H7 (cell line): Measurements from ENCODE around the gene CIC. TPM values are rescaled to one million over a fixed set of nuclear protein-coding genes. Genes with fewer than 3 reads are reported as not detected.

ENCODE experiments used
- DNase-seq: peaks from one replicate; pipeline ENCODE4 v3.0.0; 2012
- H3K27me3 ChIP-seq: 2 replicates; pipeline ENCODE4 v1.6.0; 2011; ENCODE audit warnings: mild to moderate bottlenecking, low read length; ENCODE audit not compliant: control insufficient read depth, insufficient read depth
- H3K36me3 ChIP-seq: replicated peaks from 2 replicates; pipeline ENCODE4 v1.5.1; 2011; ENCODE audit warnings: low read length; ENCODE audit not compliant: control insufficient read depth, insufficient read depth
- H3K4me3 ChIP-seq: 2 replicates; pipeline ENCODE4 v1.5.1; 2011; ENCODE audit warnings: low read depth, mild to moderate bottlenecking, control low read depth, low read length, moderate library complexity; ENCODE audit not compliant: insufficient read depth
- total RNA-seq: library from RNA; depleted of rRNA; stranded (reverse); fragments of >200 nt; shearing (Covaris generic); gene quantifications from 2 replicates; pipeline ENCODE4 v1.2.3, GENCODE V29; 2014; rRNA removed

Gene CIC
- 16.1 and 20.1 TPM in 2 replicates for total RNA-seq

DNA sequence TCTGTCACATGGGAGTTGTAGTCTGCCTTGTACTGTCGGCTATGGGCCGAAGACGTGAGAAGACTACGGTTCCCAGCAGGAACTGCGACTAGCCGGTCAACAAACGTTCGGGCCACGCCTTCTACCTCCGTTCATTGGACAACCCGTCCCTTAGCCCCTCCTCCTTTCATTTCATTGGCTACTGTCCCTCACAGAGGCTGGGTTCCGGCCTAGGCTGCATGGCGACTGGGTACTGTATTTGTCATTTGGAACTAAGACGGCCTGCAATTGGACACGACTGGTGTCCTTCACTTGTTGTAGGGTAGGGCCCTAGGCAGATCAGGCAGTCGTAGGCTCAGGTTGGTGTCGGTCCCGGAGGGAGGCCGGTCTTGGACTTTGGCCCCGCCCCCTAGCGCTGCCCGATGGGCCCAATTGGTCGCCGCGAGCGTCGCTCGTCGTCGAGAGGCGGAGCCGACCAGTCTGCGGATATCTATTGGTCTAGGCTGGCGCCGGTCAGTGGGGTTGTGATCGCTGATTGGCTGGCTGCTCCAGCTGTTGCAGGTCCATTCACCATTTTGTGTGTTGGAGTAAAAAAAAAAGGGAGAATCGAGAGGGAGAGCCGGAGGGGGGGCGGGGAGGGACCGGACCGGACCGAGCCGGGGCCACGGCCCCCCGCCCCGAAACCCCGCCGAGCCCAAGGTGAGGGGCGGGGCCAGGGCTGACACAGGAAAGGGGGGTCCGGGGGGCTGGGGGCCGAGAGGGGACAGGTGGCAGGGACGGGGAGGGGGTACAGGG, at the start of gene CIC:
Gene CIC, plus strand, starts transcription at position 549 of the 774 bp plus-strand sequence. CDS start 2,532 bp downstream, outside the sequence.
- Histone ChIP-seq H3K27me3 (no peaks in the 10 kb centered on the region), H3K4me3 (peak within 1 kb of the TSS; percentile 66), H3K36me3 (no peaks in the 10 kb centered on the region; the same call in 1 of the 2 replicates)
- DNase-seq, result peak; percentile 99

DNA sequence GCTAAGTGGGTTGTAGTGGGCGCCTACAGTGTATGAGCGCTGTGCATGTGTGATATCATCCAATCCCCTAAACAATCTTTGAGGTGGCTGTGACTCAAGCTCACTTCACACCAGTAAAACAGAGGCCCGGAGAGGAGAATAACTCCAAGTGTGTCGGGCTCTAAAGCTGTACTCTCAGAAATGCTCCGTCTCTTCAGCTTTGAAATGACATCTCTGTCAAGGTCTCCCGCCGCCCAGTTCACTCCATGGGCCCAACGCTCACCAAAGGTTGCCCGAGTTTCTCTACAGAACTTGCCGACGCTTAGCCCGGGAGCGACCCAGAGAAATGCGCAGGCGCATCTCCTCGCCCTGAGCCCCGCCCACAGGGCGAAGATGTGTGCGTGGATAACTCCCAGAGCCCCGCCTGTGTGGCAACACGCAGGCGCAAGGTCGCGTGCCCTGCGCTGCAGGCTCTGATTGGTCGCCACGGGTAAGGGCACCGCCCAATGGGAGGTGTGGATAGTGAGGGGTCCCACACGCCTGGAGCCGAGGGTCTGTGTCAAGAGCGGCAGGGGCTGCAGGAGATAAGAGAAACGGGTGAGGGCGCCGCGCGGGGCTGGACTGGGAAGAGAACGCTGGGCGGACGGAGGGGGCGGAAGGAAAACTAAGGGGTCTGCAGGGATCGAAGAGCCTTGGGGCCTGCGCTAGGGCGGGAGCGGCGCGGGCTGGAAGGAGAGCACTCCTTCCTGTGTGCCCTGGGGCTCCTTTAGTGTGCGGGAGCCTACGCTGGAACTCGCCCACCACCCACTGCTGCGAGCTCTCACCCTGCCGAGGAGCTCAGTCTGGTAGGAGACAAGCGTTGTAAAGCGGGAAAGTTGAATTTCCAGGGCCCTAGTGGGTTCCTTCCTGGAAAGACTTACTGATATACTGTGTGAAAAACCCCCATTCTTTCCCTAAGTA, 49.0 kb upstream of the CIC start, which contains the start of gene ZNF526:
Gene ZNF526, plus strand, starts transcription at position 501 of the 939 bp plus-strand sequence. CDS start 4,092 bp downstream, outside the sequence.
- Histone ChIP-seq H3K36me3 (peaks cover 10% of the 10 kb centered on the region), H3K27me3 (no peaks in the 10 kb centered on the region), H3K4me3 (peak within 1 kb of the TSS; percentile 92)
- peak; percentile 100 for DNase-seq

- DNase-seq, result no peak
- H3K36me3 ChIP-seq, result peaks cover 10% of the 10 kb centered on the region
- H3K27me3 ChIP-seq, result no peaks in the 10 kb centered on the region
- peak overlapping the region; percentile 92 for H3K4me3 ChIP-seq
Observed at GRCh38 chr19:42220751-42221097, 48.3 kb upstream of the CIC start.

GRCh38 chr19:42224940-42225717, 43.9 kb upstream of the CIC start:
- peaks cover 25% of the 10 kb centered on the region for H3K36me3 ChIP-seq
- no peak for DNase-seq
- no peak overlapping the region for H3K4me3 ChIP-seq
- H3K27me3 ChIP-seq, result no peaks in the 10 kb centered on the region

- H3K4me3 ChIP-seq, result no peak overlapping the region
- DNase-seq, result no peak
- peaks cover 26% of the 10 kb centered on the region for H3K36me3 ChIP-seq
- no peaks in the 10 kb centered on the region for H3K27me3 ChIP-seq
Observed at GRCh38 chr19:42225718-42226292, 43.2 kb upstream of the CIC start.

DNA sequence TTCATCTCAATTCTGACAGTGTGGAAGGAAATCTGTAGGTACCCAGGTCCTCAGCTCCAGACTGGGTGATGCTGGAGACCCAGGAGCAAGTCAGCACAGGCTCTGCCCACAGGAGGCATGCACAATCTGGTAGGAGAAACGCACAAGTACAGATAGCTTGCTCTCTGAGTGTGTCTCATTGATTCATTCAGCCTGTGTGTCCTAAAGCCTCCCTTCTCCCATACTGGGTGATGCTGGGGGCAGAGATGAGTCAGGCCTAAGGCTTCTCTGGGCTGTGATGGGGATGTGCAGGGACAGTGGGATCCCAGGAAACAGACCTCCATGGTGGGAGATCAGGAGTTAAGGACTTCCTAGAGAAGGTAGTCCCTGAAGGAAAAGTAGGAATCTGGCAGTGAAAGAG, 42.2 kb upstream of the CIC start:
- DNase-seq, result no peak
- Histone ChIP-seq H3K36me3 (peaks cover 29% of the 10 kb centered on the region), H3K27me3 (no peaks in the 10 kb centered on the region), H3K4me3 (no peak overlapping the region)

DNA sequence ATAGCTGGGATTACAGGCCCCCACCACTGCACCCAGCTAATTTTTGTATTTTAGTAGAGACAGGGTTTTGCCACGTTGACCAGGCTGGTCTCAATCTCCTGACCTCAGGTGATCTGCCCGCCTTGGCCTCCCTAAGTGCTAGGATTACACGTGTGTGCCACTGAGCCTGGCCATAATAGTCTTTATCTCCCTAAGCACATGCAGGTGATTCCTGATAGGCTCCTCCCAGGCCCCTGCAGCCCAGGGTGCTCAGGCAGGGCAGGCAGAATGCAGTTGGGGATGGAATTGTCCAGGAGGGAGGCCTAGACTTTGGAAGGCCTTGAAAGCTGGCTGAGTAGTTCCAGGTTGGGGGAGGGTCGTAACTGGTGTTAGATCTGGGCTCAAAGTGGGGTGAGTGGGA, 40.4 kb upstream of the CIC start:
- Histone ChIP-seq H3K27me3 (no peaks in the 10 kb centered on the region), H3K36me3 (peaks cover 41% of the 10 kb centered on the region), H3K4me3 (no peak overlapping the region)
- DNase-seq, result no peak

- Histone ChIP-seq H3K27me3 (no peaks in the 10 kb centered on the region), H3K4me3 (no peak overlapping the region), H3K36me3 (peaks cover 45% of the 10 kb centered on the region)
- DNase-seq, result peak; percentile 65
Observed at GRCh38 chr19:42229301-42229854, 39.7 kb upstream of the CIC start.

DNA sequence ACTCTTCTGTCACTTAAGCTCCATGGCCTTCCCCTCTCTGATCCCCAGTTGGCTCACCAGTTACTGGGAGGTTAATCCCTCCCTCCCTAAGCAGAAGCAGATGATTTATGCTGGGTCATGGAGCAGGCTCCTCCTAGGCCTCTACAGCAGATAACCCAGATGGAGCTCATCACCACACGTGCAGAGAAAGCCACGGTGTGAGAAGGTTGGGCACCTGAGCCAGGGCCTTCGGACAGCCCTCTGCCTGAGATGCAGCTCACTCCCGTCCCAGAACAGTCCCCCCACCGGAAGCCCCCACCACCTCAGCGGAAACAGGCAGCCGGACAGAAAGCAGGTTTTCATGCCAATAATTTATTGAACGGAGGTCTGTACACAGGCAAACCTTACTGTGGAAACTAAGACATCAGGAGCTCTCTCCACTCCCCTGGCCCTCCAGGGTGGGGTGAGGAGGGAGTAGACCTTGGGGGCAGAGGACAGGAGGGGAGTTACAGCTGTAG, 39.1 kb upstream of the CIC start:
- Histone ChIP-seq H3K36me3 (peaks cover 41% of the 10 kb centered on the region), H3K27me3 (no peaks in the 10 kb centered on the region), H3K4me3 (no peak overlapping the region)
- DNase-seq, result no peak

DNA sequence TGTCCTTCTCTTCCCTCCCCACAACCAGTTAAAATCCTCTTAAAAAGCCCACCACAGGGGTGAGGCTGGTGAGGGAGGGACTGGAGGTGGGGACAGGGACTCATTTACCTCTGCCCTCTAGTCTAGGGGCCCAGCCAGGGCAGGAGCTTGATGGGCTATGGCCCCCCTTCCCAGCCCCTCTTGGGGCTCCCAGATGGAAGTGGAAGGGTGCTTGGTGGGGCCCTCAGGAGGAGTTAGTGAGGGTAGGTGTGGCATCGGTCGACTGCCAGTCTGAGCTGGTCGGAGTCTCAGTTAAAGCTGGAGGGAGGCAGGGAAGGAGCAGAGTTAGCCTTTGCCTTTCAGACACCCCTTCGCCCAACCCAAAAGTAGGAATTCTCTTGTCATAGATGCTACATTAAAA, 38.5 kb upstream of the CIC start:
- Histone ChIP-seq H3K27me3 (no peaks in the 10 kb centered on the region), H3K4me3 (no peak overlapping the region), H3K36me3 (peaks cover 40% of the 10 kb centered on the region)
- DNase-seq, result no peak

DNA sequence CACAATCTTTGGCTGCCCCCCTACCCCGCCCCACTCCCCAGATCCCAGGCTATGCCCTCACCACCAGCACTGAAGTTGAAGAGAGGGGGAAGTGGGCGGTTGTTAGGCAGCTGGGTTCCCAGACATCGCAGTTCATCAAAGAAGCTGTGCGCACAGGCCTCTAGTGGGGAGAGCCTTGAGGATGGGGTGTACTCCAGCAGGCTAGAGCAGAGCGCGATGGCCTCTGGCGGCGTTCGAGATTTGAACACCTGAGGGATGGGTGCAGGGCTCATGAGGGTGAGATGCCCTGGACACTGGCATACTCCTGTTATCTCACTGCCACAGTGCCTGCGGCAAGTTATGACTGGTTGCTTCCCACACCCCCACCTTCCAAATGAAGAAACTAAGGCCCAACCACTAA, 36.6 kb upstream of the CIC start:
- peaks cover 36% of the 10 kb centered on the region for H3K36me3 ChIP-seq
- H3K4me3 ChIP-seq, result no peak overlapping the region
- no peak for DNase-seq
- H3K27me3 ChIP-seq, result no peaks in the 10 kb centered on the region

DNA sequence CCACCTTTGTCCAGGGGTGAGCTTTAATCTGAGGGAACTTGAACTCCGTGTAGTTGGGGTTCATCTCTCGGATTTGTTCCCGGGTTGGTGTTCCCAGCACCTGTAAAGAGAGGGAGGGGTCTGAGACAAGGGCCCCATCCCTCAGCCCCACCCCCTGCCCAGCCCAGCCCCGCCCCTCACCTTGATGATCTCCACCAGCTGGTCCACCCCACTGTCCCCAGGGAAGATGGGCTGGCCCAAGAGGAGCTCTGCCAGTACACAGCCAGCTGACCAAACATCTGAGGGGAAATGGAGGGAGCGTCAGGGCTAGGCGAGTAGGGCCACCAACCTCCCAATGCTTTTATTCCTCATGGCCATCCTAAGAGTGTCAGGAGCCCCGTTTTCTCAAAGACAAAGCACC, 35.9 kb upstream of the CIC start:
- H3K4me3 ChIP-seq, result no peak overlapping the region
- H3K36me3 ChIP-seq, result peaks cover 36% of the 10 kb centered on the region
- DNase-seq, result peak; percentile 79

DNA sequence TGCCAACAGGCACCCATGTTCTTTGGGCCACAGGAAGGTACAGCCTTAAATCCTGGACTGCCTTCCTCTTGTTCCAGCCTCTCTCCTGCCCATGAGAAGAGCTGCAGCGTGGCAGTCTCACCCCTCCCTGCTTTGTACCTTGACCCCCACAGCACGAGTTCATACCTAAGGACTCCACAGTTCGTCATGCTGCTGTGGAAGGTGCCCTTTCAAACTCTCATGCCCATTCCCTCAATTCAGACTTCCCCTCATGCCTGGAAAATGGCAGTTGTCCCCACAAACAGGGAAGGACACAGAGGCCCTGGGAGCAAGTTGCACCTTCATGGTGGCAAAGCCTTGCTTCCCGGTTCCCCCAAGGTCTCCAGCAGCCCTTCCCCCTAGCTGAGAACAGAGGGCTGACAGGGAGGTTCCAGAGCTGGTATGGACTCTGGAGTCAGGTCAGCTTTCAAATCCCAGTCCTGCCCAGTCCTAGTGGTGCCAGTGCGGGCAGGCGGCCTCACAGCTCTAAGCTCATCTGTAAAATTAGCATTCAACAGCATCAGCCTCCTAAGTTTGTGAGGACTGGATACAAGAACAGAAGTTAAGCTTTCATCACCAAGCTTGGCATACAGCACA, 35.3 kb upstream of the CIC start:
- DNase-seq, result no peak
- Histone ChIP-seq H3K36me3 (peaks cover 36% of the 10 kb centered on the region), H3K4me3 (no peak overlapping the region), H3K27me3 (no peaks in the 10 kb centered on the region)

More for the DNA sequence above, 35.9 kb upstream of the CIC start:
- H3K27me3 ChIP-seq, result no peaks in the 10 kb centered on the region
